Measurements from ENCODE around the gene LRRFIP1.

LRRFIP1 gene

GRCh38 chr2:237598468-237599208, 28.7 kb upstream of the LRRFIP1 start:
- Histone ChIP-seq H3K9me3 (ENCODE audit: control insufficient read depth, low read length) (no peaks in the 10 kb centered on the region), H3K9ac (no peak overlapping the region), H3K4me1 (peaks cover 28% of the 10 kb centered on the region), H3K36me3 (ENCODE audit: control insufficient read depth, insufficient read depth, low read length) (no peaks in the 10 kb centered on the region), H3K4me2 (ENCODE audit: low read length) (no peak overlapping the region), H2AFZ (no peak overlapping the region), H3K27me3 (ENCODE audit: control insufficient read depth, insufficient read depth, low read length) (no peaks in the 10 kb centered on the region), H3K4me3 (ENCODE audit: low read depth, low read length) (no peak overlapping the region), H3K27ac (no peak overlapping the region), H3K79me2 (no peaks in the 10 kb centered on the region)
- no peak for TF ChIP-seq CTCF (IDR thresholded peaks at IDR 0.05)

GRCh38 chr2:237599465-237600110, 27.8 kb upstream of the LRRFIP1 start:
- Histone ChIP-seq H3K4me1 (peaks cover 20% of the 10 kb centered on the region), H3K9me3 (ENCODE audit: control insufficient read depth, low read length) (no peaks in the 10 kb centered on the region), H3K4me2 (ENCODE audit: low read length) (peak overlapping the region; percentile 27), H2AFZ (peak overlapping the region; percentile 82), H3K79me2 (no peaks in the 10 kb centered on the region), H3K27me3 (ENCODE audit: control insufficient read depth, insufficient read depth, low read length) (no peaks in the 10 kb centered on the region), H3K36me3 (ENCODE audit: control insufficient read depth, insufficient read depth, low read length) (no peaks in the 10 kb centered on the region), H3K27ac (peak overlapping the region; percentile 36), H3K4me3 (ENCODE audit: low read depth, low read length) (no peak overlapping the region), H3K9ac (no peak overlapping the region)
- no peak for TF ChIP-seq CTCF (IDR thresholded peaks at IDR 0.05)

- H3K9me3 ChIP-seq (ENCODE audit: control insufficient read depth, low read length), result no peaks in the 10 kb centered on the region
- H3K9ac ChIP-seq, result peak overlapping the region; percentile 22
- H3K4me3 ChIP-seq (ENCODE audit: low read depth, low read length), result no peak overlapping the region
- H3K27ac ChIP-seq, result peak overlapping the region; percentile 36
- H3K36me3 ChIP-seq (ENCODE audit: control insufficient read depth, insufficient read depth, low read length), result no peaks in the 10 kb centered on the region
- no peaks in the 10 kb centered on the region for H3K79me2 ChIP-seq
- H2AFZ ChIP-seq, result peak overlapping the region; percentile 82
- no peaks in the 10 kb centered on the region for H3K27me3 ChIP-seq (ENCODE audit: control insufficient read depth, insufficient read depth, low read length)
- TF ChIP-seq CTCF (IDR thresholded peaks at IDR 0.05), result peak; percentile 27
- peaks cover 13% of the 10 kb centered on the region for H3K4me1 ChIP-seq
- H3K4me2 ChIP-seq (ENCODE audit: low read length), result peak overlapping the region; percentile 27
Measured at GRCh38 chr2:237600205-237600846, 27.1 kb upstream of the LRRFIP1 start.

GRCh38 chr2:237601453-237602116, 25.8 kb upstream of the LRRFIP1 start:
- no peak for TF ChIP-seq CTCF (IDR thresholded peaks at IDR 0.05)
- Histone ChIP-seq H3K79me2 (no peaks in the 10 kb centered on the region), H2AFZ (no peak overlapping the region), H3K27me3 (ENCODE audit: control insufficient read depth, insufficient read depth, low read length) (no peaks in the 10 kb centered on the region), H3K4me1 (peaks cover 11% of the 10 kb centered on the region), H3K36me3 (ENCODE audit: control insufficient read depth, insufficient read depth, low read length) (no peaks in the 10 kb centered on the region), H3K27ac (no peak overlapping the region), H3K9me3 (ENCODE audit: control insufficient read depth, low read length) (no peaks in the 10 kb centered on the region), H3K4me3 (ENCODE audit: low read depth, low read length) (no peak overlapping the region), H3K4me2 (ENCODE audit: low read length) (no peak overlapping the region), H3K9ac (no peak overlapping the region)

All from parathyroid adenoma (tissue), 2 donors.